Suprapubic skin (tissue), 4 donors: ENCODE results near the gene ACO2.

ENCODE experiments used
- POLR2A ChIP-seq, 2 donors: fragments of 450-650 bp; IDR thresholded peaks; one replicate each; pipeline ENCODE4 v1.6.1; 2017; ENCODE audit warnings: antibody characterized with exemption in 2 of 2, mild to moderate bottlenecking in 2 of 2, moderate library complexity in 2 of 2
- POLR2AphosphoS5 ChIP-seq, 3 donors: sonication (generic); formaldehyde crosslinking; IDR thresholded peaks; one replicate each; pipeline ENCODE4 v1.6.1; 2017; ENCODE audit warnings: antibody characterized with exemption in 3 of 3
- TF ChIP-seq, protein P1 (sequence below), 2 donors: fragments of 200-600 bp in 1 of 2; fragments of 450-650 bp in 1 of 2; sonication (generic) in 1 of 2; IDR thresholded peaks; one replicate each; pipeline ENCODE4 v1.5.1; 2016 to 2019; ENCODE audit warnings: antibody characterized with exemption in 2 of 2, mild to moderate bottlenecking in 1 of 2, moderate library complexity in 1 of 2

DNA sequence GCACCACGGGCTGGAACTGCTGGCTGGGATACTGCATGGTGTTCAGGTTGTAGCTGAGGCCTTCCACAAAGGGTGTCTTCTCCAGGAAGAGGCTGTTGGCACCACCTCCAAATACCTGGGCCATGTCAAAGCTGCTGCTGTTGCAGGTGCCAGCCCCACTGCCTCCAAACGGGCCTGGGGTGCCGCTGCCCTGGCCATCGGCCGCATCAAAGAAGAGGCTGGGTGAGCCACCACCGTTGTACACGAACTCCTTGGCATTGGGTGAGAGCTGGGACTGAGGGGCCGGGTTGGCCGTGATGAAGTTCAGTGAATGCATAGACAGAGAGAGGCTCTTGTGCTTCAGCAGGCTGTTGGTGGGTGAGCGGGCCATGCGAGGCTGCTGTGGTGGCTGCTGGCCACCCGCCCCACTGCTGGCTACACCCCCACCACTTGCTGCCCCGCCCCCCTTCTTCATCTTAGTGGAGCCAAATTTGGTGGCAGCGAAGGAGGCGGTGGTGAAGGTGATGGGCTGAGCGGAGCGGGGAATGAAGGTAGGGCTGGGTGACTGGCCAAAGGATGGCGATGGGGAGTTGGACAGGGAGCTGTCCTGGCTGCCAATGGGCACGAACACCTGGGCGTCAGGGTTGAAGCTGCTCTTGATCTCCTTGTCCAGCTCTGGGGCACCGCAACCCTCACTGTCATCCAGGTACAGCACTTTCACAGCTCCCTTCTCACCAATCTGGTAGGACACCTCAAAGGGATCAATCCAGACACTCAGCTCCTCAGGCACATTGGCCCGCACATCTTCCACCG is 32.4 kb upstream of the ACO2 start:
- TF ChIP-seq POLR2A (IDR thresholded peaks at IDR 0.05) (no peak), POLR2AphosphoS5 (IDR thresholded peaks at IDR 0.05) (no peak)
- TF ChIP-seq, protein P1, sequence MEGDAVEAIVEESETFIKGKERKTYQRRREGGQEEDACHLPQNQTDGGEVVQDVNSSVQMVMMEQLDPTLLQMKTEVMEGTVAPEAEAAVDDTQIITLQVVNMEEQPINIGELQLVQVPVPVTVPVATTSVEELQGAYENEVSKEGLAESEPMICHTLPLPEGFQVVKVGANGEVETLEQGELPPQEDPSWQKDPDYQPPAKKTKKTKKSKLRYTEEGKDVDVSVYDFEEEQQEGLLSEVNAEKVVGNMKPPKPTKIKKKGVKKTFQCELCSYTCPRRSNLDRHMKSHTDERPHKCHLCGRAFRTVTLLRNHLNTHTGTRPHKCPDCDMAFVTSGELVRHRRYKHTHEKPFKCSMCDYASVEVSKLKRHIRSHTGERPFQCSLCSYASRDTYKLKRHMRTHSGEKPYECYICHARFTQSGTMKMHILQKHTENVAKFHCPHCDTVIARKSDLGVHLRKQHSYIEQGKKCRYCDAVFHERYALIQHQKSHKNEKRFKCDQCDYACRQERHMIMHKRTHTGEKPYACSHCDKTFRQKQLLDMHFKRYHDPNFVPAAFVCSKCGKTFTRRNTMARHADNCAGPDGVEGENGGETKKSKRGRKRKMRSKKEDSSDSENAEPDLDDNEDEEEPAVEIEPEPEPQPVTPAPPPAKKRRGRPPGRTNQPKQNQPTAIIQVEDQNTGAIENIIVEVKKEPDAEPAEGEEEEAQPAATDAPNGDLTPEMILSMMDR (IDR thresholded peaks at IDR 0.05), result no peak
